AG09309 (cell line): ENCODE data around the gene RAPGEF4.

ENCODE experiments used
- DNase-seq: peaks from one replicate; pipeline ENCODE4 v3.0.0-alpha.2; 2010; ENCODE audit warnings: low read depth
- H3K4me3 ChIP-seq: 2 replicates; pipeline ENCODE4 v1.5.1; 2011; ENCODE audit warnings: mild to moderate bottlenecking, low read depth, low read length, moderate library complexity; ENCODE audit not compliant: control insufficient read depth
- TF ChIP-seq, protein P1 (sequence below): IDR thresholded peaks from 2 replicates; pipeline ENCODE4 v1.5.1; 2011; ENCODE audit warnings: mild to moderate bottlenecking, low read depth, low read length, inconsistent platforms; ENCODE audit not compliant: insufficient read depth, control insufficient read depth; ENCODE audit errors: missing control alignments

The RAPGEF4 gene

DNA sequence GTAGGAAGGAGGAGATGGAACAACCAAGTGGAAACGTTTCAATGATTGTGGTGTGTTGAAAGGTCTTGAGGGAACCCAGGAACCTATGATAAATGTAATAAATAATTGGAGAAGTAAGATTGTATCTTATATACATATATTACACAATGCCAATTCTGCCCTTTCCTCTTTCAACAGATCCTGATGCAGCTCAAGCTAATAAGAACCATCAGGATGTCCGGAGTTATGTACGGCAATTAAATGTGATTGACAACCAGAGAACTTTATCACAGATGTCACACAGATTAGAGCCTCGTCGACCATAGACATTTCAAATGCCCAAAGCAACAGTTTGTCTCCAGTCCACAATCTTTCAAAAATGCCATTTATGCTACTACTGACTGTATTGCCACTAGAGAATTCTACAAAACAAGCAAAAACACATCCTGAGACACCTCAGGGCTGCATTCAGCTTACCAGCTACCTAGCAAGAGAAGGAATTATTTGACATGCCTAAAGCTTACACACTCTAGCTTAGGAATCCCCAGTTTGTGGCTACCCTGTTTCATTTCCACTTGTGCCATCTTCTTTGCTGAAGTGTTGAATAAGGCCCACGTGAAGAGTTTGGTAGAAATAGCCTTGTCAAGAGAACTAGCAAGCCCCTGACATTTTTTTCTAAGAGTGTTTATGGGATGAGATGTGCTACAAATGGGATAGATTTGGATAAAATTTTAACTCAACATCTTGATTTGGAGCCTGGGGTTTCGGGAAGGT is 316.0 kb downstream of the RAPGEF4 start:
- no peak overlapping the region for H3K4me3 ChIP-seq
- TF ChIP-seq, protein P1, sequence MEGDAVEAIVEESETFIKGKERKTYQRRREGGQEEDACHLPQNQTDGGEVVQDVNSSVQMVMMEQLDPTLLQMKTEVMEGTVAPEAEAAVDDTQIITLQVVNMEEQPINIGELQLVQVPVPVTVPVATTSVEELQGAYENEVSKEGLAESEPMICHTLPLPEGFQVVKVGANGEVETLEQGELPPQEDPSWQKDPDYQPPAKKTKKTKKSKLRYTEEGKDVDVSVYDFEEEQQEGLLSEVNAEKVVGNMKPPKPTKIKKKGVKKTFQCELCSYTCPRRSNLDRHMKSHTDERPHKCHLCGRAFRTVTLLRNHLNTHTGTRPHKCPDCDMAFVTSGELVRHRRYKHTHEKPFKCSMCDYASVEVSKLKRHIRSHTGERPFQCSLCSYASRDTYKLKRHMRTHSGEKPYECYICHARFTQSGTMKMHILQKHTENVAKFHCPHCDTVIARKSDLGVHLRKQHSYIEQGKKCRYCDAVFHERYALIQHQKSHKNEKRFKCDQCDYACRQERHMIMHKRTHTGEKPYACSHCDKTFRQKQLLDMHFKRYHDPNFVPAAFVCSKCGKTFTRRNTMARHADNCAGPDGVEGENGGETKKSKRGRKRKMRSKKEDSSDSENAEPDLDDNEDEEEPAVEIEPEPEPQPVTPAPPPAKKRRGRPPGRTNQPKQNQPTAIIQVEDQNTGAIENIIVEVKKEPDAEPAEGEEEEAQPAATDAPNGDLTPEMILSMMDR: no peak
- DNase-seq: no peak

DNA sequence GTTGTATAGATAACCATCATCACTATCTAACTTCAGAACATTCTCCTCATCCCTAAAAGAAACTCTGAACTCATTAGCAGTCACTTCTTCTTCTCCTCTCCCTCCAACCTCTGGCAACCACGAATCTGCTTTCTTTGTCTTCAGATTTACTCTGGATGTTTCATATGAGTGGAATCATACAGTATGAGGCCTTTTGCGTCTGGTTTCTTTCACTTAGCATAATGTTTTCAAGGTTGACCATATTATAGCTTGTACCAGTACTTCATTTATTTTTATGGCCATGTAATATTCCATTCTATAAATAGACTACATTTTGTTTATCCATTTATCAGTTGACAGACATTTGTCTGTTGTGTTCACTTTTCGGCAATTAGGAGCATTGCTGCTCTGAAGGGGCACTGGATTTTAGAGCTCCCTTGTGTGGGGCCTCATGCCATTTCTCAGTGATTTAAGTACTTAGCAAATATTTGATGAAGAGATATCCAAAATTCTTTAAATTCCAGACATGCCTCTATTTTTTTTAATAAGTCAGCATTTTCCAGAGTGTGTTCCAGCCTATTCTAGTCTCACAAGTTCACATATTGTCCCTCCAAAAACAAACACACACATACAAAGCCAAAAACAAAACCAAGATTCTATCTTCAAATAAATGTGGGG is 317.5 kb downstream of the RAPGEF4 start:
- no peak overlapping the region for H3K4me3 ChIP-seq

DNA sequence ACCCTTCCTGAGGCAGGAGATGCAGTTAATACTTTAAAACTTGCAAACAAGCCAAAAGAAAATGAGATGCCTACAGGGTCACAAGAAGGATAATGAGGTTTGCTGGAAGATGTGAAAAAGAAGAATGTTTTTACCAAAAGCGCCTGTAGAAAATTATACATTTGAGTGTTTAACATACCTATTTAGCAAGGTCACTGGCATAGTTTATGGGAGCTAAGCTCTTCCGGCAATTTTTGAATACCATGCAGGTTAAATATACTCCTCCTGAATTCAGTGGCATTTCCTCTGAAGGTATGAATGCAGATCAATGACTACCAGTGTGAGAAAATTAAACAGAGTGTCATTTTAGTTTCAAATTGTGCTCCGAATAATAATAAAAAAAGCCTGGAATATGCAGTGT is 318.8 kb downstream of the RAPGEF4 start:
- DNase-seq: no peak
- H3K4me3 ChIP-seq: no peak overlapping the region
- TF ChIP-seq, protein P1: no peak

More for the DNA sequence above, 317.5 kb downstream of the RAPGEF4 start:
- TF ChIP-seq, protein P1: no peak
- DNase-seq: no peak

DNA sequence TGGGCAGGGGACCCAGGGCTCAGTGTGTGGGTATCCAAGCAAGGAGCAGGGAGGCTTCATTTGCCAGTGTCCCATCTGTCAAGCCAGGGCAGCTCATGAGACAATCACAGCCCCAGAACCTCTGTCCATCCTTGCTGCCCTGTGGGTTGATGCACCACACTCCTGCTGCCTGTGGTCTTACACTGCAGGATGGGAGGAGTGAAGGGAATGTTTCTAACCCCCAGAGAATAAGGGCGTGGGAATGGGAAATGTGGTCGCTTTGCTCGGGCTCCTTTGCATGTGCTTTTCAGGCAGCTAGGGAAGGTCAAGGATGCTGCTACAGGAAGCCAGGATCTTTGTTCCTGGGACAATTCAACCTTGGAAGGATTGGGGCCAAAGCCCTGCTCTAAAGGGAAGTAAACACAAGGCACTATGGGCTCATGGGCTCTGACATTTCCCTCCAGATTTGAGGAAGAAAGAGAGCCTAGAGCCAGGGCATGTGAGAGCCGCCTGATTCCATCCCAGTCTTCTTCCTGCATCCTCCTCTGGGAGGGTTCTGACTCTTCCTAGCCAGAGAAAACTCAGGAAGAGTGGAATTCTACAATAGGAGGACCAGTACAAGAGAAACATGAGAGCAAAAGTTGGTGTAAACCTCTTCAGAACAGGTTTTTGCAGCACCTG is 321.2 kb downstream of the RAPGEF4 start:
- no peak overlapping the region for H3K4me3 ChIP-seq
- DNase-seq: no peak
- TF ChIP-seq, protein P1: no peak

DNA sequence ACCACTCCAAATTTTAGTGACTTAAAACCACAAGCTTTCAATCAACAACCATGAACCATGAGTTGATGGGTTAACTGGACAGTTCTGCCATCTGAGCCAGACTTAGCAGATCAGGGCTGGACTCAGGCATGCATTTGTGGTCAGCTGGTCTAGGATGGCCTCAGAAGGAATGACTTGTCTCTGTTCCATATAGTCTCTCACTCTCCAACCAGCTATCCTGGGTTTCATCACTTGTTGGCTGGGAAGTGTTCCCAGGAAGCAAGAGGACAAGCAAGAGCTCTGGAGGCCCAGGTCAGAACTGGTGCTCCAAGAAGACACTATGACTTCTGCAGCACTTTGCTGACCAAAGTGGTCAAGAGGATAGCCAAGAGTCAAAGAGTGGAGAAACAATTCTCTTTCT is 322.5 kb downstream of the RAPGEF4 start:
- H3K4me3 ChIP-seq: no peak overlapping the region
- no peak for DNase-seq
- TF ChIP-seq, protein P1: no peak

DNA sequence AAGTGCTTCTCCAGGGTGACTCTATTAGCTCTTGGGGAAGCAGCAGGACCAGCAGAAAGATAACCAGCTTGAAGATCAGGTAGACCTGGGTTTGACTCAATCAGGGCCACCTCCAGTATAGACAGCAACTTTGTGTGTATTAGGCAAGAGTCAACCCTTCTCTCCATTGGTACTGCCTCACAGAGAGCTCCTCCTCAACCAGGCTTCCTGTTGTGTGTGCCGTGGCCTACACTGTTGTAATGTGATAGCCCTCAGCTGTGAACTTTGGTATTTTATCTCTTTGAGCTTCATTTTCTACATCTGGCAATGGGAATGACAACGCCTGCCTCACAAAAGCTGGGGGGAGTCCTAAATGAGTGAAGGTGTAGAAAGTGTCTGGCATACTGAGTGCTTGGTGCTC is 323.0 kb downstream of the RAPGEF4 start:
- TF ChIP-seq, protein P1: no peak
- H3K4me3 ChIP-seq: no peak overlapping the region
- no peak for DNase-seq
